ENCODE data around the gene CPT1B.

Gene CPT1B

GRCh38 chr22:50561401-50562358 lies 16.5 kb downstream of the CPT1B start:
- Histone ChIP-seq H3K27me3 (ENCODE audit: control insufficient read depth, insufficient read depth, low read length) (peaks cover 37% of the 10 kb centered on the region), H3K9me3 (replicated peaks; ENCODE audit: low read length) (no peaks in the 10 kb centered on the region), H3K9ac (ENCODE audit: low read depth, low read length) (no peak overlapping the region), H3K4me2 (ENCODE audit: low read length) (no peak overlapping the region), H3K36me3 (ENCODE audit: insufficient read depth, low read length) (no peaks in the 10 kb centered on the region), H3K4me1 (ENCODE audit: control insufficient read depth, insufficient read depth, low read length) (peaks cover 9% of the 10 kb centered on the region), H3K4me3 (ENCODE audit: low read length) (no peak overlapping the region)

GRCh38 chr22:50560034-50560433 lies 18.2 kb downstream of the CPT1B start:
- H3K27me3 ChIP-seq (ENCODE audit: control insufficient read depth, insufficient read depth, low read length), result peaks cover 50% of the 10 kb centered on the region
- H3K36me3 ChIP-seq (ENCODE audit: insufficient read depth, low read length), result no peaks in the 10 kb centered on the region
- H3K4me1 ChIP-seq (ENCODE audit: control insufficient read depth, insufficient read depth, low read length), result peaks cover 9% of the 10 kb centered on the region
- H3K9ac ChIP-seq (ENCODE audit: low read depth, low read length), result no peak overlapping the region
- no peaks in the 10 kb centered on the region for H3K9me3 ChIP-seq (replicated peaks; ENCODE audit: low read length)
- H3K4me2 ChIP-seq (ENCODE audit: low read length), result no peak overlapping the region
- H3K4me3 ChIP-seq (ENCODE audit: low read length), result no peak overlapping the region

GRCh38 chr22:50556703-50557102 lies 21.5 kb downstream of the CPT1B start:
- Histone ChIP-seq H3K36me3 (ENCODE audit: insufficient read depth, low read length) (no peaks in the 10 kb centered on the region), H3K27me3 (ENCODE audit: control insufficient read depth, insufficient read depth, low read length) (peaks cover 54% of the 10 kb centered on the region), H3K9me3 (replicated peaks; ENCODE audit: low read length) (no peaks in the 10 kb centered on the region), H3K4me2 (ENCODE audit: low read length) (no peak overlapping the region), H3K9ac (ENCODE audit: low read depth, low read length) (no peak overlapping the region), H3K4me3 (ENCODE audit: low read length) (no peak overlapping the region), H3K4me1 (ENCODE audit: control insufficient read depth, insufficient read depth, low read length) (no peaks in the 10 kb centered on the region)

- H3K4me2 ChIP-seq (ENCODE audit: low read length), result no peak overlapping the region
- no peak overlapping the region for H3K4me3 ChIP-seq (ENCODE audit: low read length)
- H3K27me3 ChIP-seq (ENCODE audit: control insufficient read depth, insufficient read depth, low read length), result peaks cover 60% of the 10 kb centered on the region
- H3K9me3 ChIP-seq (replicated peaks; ENCODE audit: low read length), result no peaks in the 10 kb centered on the region
- no peak overlapping the region for H3K9ac ChIP-seq (ENCODE audit: low read depth, low read length)
- no peaks in the 10 kb centered on the region for H3K36me3 ChIP-seq (ENCODE audit: insufficient read depth, low read length)
- H3K4me1 ChIP-seq (ENCODE audit: control insufficient read depth, insufficient read depth, low read length), result no peaks in the 10 kb centered on the region
Observed at GRCh38 chr22:50553310-50553709, 24.9 kb downstream of the CPT1B start.

- H3K36me3 ChIP-seq (ENCODE audit: insufficient read depth, low read length), result no peaks in the 10 kb centered on the region
- no peaks in the 10 kb centered on the region for H3K4me1 ChIP-seq (ENCODE audit: control insufficient read depth, insufficient read depth, low read length)
- no peak overlapping the region for H3K4me3 ChIP-seq (ENCODE audit: low read length)
- no peak overlapping the region for H3K9ac ChIP-seq (ENCODE audit: low read depth, low read length)
- H3K27me3 ChIP-seq (ENCODE audit: control insufficient read depth, insufficient read depth, low read length), result peaks cover 66% of the 10 kb centered on the region
- no peak overlapping the region for H3K4me2 ChIP-seq (ENCODE audit: low read length)
- H3K9me3 ChIP-seq (replicated peaks; ENCODE audit: low read length), result no peaks in the 10 kb centered on the region
Observed at GRCh38 chr22:50551160-50551752, 27.0 kb downstream of the CPT1B start.

- H3K9me3 ChIP-seq (replicated peaks; ENCODE audit: low read length), result no peaks in the 10 kb centered on the region
- no peak overlapping the region for H3K4me3 ChIP-seq (ENCODE audit: low read length)
- no peaks in the 10 kb centered on the region for H3K36me3 ChIP-seq (ENCODE audit: insufficient read depth, low read length)
- no peak overlapping the region for H3K9ac ChIP-seq (ENCODE audit: low read depth, low read length)
- H3K4me2 ChIP-seq (ENCODE audit: low read length), result no peak overlapping the region
- no peaks in the 10 kb centered on the region for H3K4me1 ChIP-seq (ENCODE audit: control insufficient read depth, insufficient read depth, low read length)
- H3K27me3 ChIP-seq (ENCODE audit: control insufficient read depth, insufficient read depth, low read length), result peaks cover 69% of the 10 kb centered on the region
Observed at GRCh38 chr22:50550395-50550794, 27.8 kb downstream of the CPT1B start.

GRCh38 chr22:50548921-50549790 lies 29.1 kb downstream of the CPT1B start:
- Histone ChIP-seq H3K4me3 (ENCODE audit: low read length) (no peak overlapping the region), H3K27me3 (ENCODE audit: control insufficient read depth, insufficient read depth, low read length) (peaks cover 77% of the 10 kb centered on the region), H3K9ac (ENCODE audit: low read depth, low read length) (no peak overlapping the region), H3K9me3 (replicated peaks; ENCODE audit: low read length) (no peaks in the 10 kb centered on the region), H3K4me1 (ENCODE audit: control insufficient read depth, insufficient read depth, low read length) (peaks cover 3% of the 10 kb centered on the region), H3K4me2 (ENCODE audit: low read length) (no peak overlapping the region), H3K36me3 (ENCODE audit: insufficient read depth, low read length) (no peaks in the 10 kb centered on the region)

- Histone ChIP-seq H3K4me3 (ENCODE audit: low read length) (no peak overlapping the region), H3K9me3 (replicated peaks; ENCODE audit: low read length) (no peaks in the 10 kb centered on the region), H3K36me3 (ENCODE audit: insufficient read depth, low read length) (no peaks in the 10 kb centered on the region), H3K4me1 (ENCODE audit: control insufficient read depth, insufficient read depth, low read length) (peaks cover 8% of the 10 kb centered on the region), H3K27me3 (ENCODE audit: control insufficient read depth, insufficient read depth, low read length) (peaks cover 78% of the 10 kb centered on the region), H3K4me2 (ENCODE audit: low read length) (no peak overlapping the region), H3K9ac (ENCODE audit: low read depth, low read length) (no peak overlapping the region)
Observed at GRCh38 chr22:50548040-50548920, 29.9 kb downstream of the CPT1B start.

- no peak overlapping the region for H3K9ac ChIP-seq (ENCODE audit: low read depth, low read length)
- H3K36me3 ChIP-seq (ENCODE audit: insufficient read depth, low read length), result no peaks in the 10 kb centered on the region
- no peak overlapping the region for H3K4me3 ChIP-seq (ENCODE audit: low read length)
- H3K9me3 ChIP-seq (replicated peaks; ENCODE audit: low read length), result no peaks in the 10 kb centered on the region
- H3K4me1 ChIP-seq (ENCODE audit: control insufficient read depth, insufficient read depth, low read length), result peaks cover 8% of the 10 kb centered on the region
- no peak overlapping the region for H3K4me2 ChIP-seq (ENCODE audit: low read length)
- peaks cover 73% of the 10 kb centered on the region for H3K27me3 ChIP-seq (ENCODE audit: control insufficient read depth, insufficient read depth, low read length)
Observed at GRCh38 chr22:50547263-50547985, 30.8 kb downstream of the CPT1B start.
